Measurements from ENCODE around the gene GGN.
A peak's percentile ranks its signal among the peaks of the same experiment; 100 is the strongest.
"Not testable (repeated sequence)": the region's sequence is repeated elsewhere in the genome, so short reads cannot be mapped to it uniquely, and the experiment has no call there.

GGN gene

GRCh38 chr19:38387550-38388348 lies at the start of gene GGN:
TSS of gene GGN (minus strand) at chr19:38388034. CDS start at chr19:38387261, 773 bp downstream.
- peak; percentile 92 for DNase-seq (ENCODE audit: low spot score)
- peak; percentile 53 for FAIRE-seq

- FAIRE-seq (no peak), DNase-seq (ENCODE audit: low spot score) (no peak)
These were observed 49.5 kb upstream of the GGN start for GRCh38 chr19:38437295-38437694.

- DNase-seq (ENCODE audit: low spot score) (no peak), FAIRE-seq (no peak)
These were observed 46.8 kb upstream of the GGN start for GRCh38 chr19:38434549-38435051.

- FAIRE-seq (no peak), DNase-seq (ENCODE audit: low spot score) (no peak)
These were observed 45.5 kb upstream of the GGN start, which contains the start of gene RYR1 for GRCh38 chr19:38433268-38433733. TSS of gene RYR1 (plus strand) at chr19:38433691. CDS start at chr19:38433830, 139 bp downstream.

- DNase-seq (ENCODE audit: low spot score) = no peak
- FAIRE-seq = no peak
These were observed 43.1 kb upstream of the GGN start for GRCh38 chr19:38430931-38431330.

GRCh38 chr19:38429811-38430156 lies 42.0 kb upstream of the GGN start:
- DNase-seq (ENCODE audit: low spot score) (no peak), FAIRE-seq (no peak)

- DNase-seq (ENCODE audit: low spot score) (no peak), FAIRE-seq (no peak)
These were observed 41.4 kb upstream of the GGN start for GRCh38 chr19:38429055-38429810.

GRCh38 chr19:38427035-38427677 lies 39.3 kb upstream of the GGN start:
- DNase-seq (ENCODE audit: low spot score); FAIRE-seq: not testable (repeated sequence)

GRCh38 chr19:38425810-38426466 lies 38.1 kb upstream of the GGN start, which contains the start of gene RASGRP4:
TSS of gene RASGRP4 (minus strand) at chr19:38426219. CDS start at chr19:38426091, 128 bp downstream.
- DNase-seq (ENCODE audit: low spot score) (no peak), FAIRE-seq (no peak)

GRCh38 chr19:38425222-38425809 lies 37.5 kb upstream of the GGN start:
- DNase-seq (ENCODE audit: low spot score) = no peak
- FAIRE-seq = no peak

- FAIRE-seq = no peak
- DNase-seq (ENCODE audit: low spot score) = no peak
These were observed 36.4 kb upstream of the GGN start for GRCh38 chr19:38424272-38424671.

- DNase-seq (ENCODE audit: low spot score) (no peak), FAIRE-seq (no peak)
These were observed 34.6 kb upstream of the GGN start for GRCh38 chr19:38422438-38422837.

GRCh38 chr19:38421856-38422255 lies 34.0 kb upstream of the GGN start:
- FAIRE-seq (no peak), DNase-seq (ENCODE audit: low spot score) (no peak)

GRCh38 chr19:38420935-38421334 lies 33.1 kb upstream of the GGN start:
- DNase-seq (ENCODE audit: low spot score) = no peak
- no peak for FAIRE-seq

GRCh38 chr19:38417544-38418506 lies 30.0 kb upstream of the GGN start:
- FAIRE-seq = no peak

GRCh38 chr19:38417146-38417543 lies 29.3 kb upstream of the GGN start:
- no peak for FAIRE-seq
- no peak for DNase-seq (ENCODE audit: low spot score)

More at GRCh38 chr19:38417544-38418506, 30.0 kb upstream of the GGN start:
- no peak for DNase-seq (ENCODE audit: low spot score)

- no peak for DNase-seq (ENCODE audit: low spot score)
- no peak for FAIRE-seq
These were observed 25.6 kb upstream of the GGN start for GRCh38 chr19:38413416-38413815.

- no peak for DNase-seq (ENCODE audit: low spot score)
- no peak for FAIRE-seq
These were observed 25.1 kb upstream of the GGN start for GRCh38 chr19:38412961-38413360.

- no peak for DNase-seq (ENCODE audit: low spot score)
These were observed 24.7 kb upstream of the GGN start for GRCh38 chr19:38412491-38412890.

More at GRCh38 chr19:38412491-38412890, 24.7 kb upstream of the GGN start:
- no peak for FAIRE-seq

All from urothelium cell line (cell line).